GM08714 (cell line): ENCODE results near the gene RMC1.

Source experiments
- H3K4me3 ChIP-seq: fragments of 200-500 bp; sonication (Bioruptor generic); 2 replicates; pipeline ENCODE4 v1.5.1; 2014; ENCODE audit warnings: mild to moderate bottlenecking, low read length, inconsistent platforms
- ZNF274 ChIP-seq: IDR thresholded peaks from 2 replicates; pipeline ENCODE4 v1.6.1; 2012; ENCODE audit warnings: mild to moderate bottlenecking, low read depth, low read length

RMC1 gene

GRCh38 chr18:23512641-23513040 lies 9.3 kb downstream of the RMC1 start:
- no peak for TF ChIP-seq ZNF274
- H3K4me3 ChIP-seq: no peak overlapping the region

DNA sequence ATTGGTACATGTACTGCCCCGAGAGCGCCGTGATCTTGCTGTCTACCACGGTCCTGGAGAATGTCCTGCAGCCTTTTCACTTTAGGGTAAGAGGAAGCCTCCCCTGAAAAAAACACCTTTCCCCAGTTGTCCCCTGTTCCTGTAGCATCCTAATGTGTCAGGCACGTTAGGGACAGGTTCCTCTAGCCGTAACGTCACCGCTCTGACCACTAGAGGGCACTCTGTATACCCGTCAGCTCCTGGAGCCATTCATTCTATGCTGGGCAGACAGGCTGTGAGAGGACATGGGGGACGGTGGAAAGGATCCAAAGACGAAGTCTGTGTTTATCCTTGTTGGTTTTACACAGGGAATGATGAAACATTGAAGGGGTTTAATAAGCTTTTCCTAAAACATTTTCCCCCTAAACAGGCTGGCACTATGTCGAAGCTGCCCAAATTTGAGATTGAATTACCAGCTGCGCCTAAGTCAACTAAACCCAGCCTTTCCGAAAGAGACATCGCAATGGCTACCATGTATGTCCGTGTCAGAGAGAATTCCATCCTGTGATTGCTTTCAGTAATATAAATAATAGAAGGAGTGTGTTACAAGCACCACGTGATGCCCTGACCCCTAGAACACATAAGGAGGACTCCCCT lies 12.7 kb downstream of the RMC1 start:
- TF ChIP-seq ZNF274: no peak
- no peak overlapping the region for H3K4me3 ChIP-seq

- no peak overlapping the region for H3K4me3 ChIP-seq
- no peak for TF ChIP-seq ZNF274
Observed at GRCh38 chr18:23519734-23520133, 16.4 kb downstream of the RMC1 start.

GRCh38 chr18:23521271-23521670 lies 18.0 kb downstream of the RMC1 start:
- H3K4me3 ChIP-seq: no peak overlapping the region
- no peak for TF ChIP-seq ZNF274

DNA sequence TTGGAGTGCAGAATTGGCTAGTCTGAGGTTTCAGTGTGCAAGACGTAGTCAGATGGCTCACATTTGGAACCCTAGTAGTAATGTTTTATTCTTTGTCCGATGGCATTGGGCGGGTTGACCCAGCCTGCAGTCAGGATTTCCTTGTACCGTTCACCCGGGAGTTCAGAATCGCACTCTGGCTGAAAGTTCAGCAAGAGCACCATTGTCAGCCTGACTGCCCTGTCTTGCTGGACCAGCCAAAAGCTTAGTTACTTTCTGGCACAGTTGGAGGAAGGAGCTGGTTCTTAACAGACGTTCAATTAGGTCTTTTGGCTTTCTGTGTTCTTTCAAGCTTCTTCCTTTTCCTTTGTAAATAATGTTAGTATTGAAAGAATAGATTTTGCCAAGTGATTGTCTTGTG lies 18.6 kb downstream of the RMC1 start:
- no peak for TF ChIP-seq ZNF274

DNA sequence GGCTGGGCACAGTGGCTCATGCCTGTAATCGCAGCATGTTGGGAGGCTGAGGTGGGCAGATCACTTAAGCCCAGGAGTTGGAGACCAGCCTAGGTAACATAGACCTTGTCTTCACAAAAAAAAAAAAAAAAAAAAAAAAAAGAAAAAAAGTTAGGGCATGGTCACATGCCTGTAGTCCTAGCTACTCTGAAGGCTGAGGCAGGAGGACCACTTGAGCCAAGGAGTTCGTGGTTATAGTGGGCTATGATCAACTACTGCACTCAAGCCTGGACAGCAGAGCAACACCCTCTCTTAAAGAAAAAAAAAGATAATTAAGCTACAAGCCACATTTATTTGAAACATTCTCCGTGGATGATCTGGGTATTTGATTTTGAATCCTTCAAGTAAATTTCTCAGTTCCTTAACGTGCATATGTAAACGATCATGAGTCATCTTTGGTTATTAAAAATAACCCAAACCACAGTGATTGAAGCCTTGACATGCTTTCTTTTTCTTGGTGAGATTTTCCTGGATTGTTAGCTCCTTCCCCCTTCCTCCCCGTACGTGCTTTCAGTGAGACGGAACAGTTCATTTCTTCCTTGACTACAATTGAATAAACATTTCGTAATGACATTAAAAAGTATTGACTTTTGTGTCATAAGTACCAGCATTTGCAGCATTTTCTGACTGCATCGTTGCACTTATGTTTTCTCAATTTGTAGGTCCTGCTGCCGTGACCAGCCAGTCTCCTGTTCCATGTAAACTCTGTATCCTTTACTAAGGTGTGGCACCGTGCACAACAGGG lies 20.3 kb downstream of the RMC1 start:
- no peak for TF ChIP-seq ZNF274
- no peak overlapping the region for H3K4me3 ChIP-seq

More for the DNA sequence above, 18.6 kb downstream of the RMC1 start:
- H3K4me3 ChIP-seq: no peak overlapping the region

DNA sequence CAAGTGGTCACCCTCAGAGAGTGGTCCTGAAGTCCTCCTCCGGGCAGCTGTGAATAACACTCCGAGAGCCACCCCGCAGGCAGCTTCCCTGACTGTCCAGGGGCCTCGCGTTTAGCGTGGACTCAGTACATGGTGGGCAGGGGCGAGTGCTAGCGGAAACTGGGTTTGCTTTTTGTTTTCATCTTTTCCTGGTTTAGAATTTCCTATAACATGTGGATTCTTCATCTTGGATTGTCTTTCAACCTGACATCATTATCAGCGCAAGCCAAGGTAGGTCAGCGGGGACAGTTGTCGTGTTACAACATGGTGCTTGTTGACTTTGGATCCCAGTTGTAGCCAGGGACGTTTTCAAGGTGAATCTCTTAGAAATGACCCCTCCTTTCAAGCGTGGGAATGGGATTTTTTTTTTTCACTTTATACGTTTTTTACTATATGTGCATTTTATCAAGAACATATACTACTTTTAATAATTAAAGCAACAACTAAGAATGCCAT lies 20.9 kb downstream of the RMC1 start:
- no peak for TF ChIP-seq ZNF274
- no peak overlapping the region for H3K4me3 ChIP-seq

DNA sequence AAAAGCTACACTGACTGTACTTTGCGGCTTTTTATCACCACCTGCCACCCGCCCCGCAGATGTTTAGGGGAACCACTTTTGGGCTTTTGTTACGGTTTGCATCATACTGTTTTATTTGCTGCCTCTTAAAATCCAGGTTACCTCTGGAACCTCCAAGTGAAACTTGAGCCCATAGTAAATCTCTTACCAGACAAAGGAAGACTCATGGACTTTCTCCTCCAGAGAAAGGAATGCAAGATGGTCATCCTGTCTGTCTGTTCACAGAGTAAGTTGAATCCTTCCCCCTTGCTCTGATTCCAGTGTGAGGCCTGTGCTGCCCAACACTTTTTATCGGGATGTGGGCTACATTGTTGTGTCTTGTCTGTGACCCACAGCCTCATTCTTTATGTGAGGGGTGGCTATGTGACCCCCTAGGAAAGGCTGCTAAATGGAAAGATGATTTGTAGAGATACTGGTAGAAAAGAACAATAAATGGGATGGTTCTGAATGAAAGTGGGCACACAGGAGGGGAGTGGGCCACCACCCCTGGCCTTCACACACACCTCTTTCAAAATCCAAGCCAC lies 23.3 kb downstream of the RMC1 start:
- no peak for TF ChIP-seq ZNF274
- no peak overlapping the region for H3K4me3 ChIP-seq

- TF ChIP-seq ZNF274: no peak
- no peak overlapping the region for H3K4me3 ChIP-seq
Observed at GRCh38 chr18:23528580-23529472, 25.5 kb downstream of the RMC1 start.

DNA sequence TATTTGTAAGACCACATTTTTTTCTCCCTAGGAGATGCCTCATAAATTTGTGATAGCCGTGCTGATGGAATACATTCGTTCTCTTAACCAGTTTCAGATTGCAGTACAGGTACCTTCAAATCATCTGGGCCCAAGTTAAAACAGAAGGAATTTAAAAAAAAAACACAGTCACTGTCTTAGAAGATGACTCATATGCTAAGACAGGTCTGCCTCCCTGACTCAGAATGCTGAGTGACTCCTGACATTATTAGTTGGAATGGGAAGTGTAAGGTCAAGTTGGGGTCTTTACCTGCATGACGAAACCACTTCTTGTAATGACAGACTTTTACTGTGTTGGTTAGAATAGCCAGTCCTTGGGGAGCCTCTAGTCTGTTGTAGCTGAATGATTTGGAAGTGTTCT lies 26.3 kb downstream of the RMC1 start:
- no peak for TF ChIP-seq ZNF274
- no peak overlapping the region for H3K4me3 ChIP-seq

DNA sequence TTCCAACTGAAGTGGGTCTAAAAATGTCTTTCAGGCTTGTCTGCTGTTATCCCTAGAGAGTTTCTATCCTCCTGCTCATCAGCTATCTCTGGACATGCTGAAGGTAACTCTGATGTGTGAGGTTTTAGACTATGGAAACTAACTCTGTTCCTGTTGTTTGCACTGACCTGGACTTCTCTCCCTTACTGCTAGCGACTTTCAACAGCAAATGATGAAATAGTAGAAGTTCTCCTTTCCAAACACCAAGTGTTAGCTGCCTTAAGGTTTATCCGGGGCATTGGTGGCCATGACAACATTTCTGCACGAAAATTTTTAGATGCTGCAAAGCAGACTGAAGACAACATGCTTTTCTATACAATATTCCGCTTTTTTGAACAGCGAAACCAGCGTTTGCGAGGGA lies 26.9 kb downstream of the RMC1 start:
- H3K4me3 ChIP-seq: no peak overlapping the region
- TF ChIP-seq ZNF274: no peak

GRCh38 chr18:23531912-23532311 lies 28.6 kb downstream of the RMC1 start:
- no peak overlapping the region for H3K4me3 ChIP-seq
- TF ChIP-seq ZNF274: no peak

GRCh38 chr18:23532848-23533247 lies 29.5 kb downstream of the RMC1 start:
- TF ChIP-seq ZNF274: no peak

GRCh38 chr18:23534276-23534675 lies 31.0 kb downstream of the RMC1 start:
- no peak overlapping the region for H3K4me3 ChIP-seq
- TF ChIP-seq ZNF274: no peak

More at GRCh38 chr18:23532848-23533247, 29.5 kb downstream of the RMC1 start:
- no peak overlapping the region for H3K4me3 ChIP-seq
